Myocyte (in vitro differentiated cells): ENCODE results near the gene KLF17. TPM values are rescaled to one million over a fixed set of nuclear protein-coding genes. Genes with fewer than 3 reads are reported as not detected.

ENCODE experiments used
- DNase-seq: peaks from one replicate; pipeline ENCODE4 v3.0.0-alpha.2; 2012; ENCODE audit warnings: low read depth
- polyA plus RNA-seq: library from polyadenylated mRNA; unstranded; fragments of >200 nt; gene quantifications from one replicate; pipeline ENCODE4 v1.2.1, GENCODE V29; 2012; ENCODE audit warnings: missing spikeins
- total RNA-seq: library from RNA; depleted of rRNA; stranded (reverse); fragments of >200 nt; gene quantifications from 2 replicates; pipeline ENCODE4 v1.2.3, GENCODE V29; 2014

Gene KLF17
- total RNA-seq: not detected in 2 replicates
- not detected for polyA plus RNA-seq

- no peak for DNase-seq
These were observed at the start of gene KLF17 for GRCh38 chr1:44118682-44119081. TSS of gene KLF17 (plus strand) at chr1:44118821. CDS start at chr1:44118908, 87 bp downstream.

GRCh38 chr1:44071461-44071860 lies 47.2 kb upstream of the KLF17 start:
- DNase-seq: no peak

- DNase-seq: peak; percentile 94
These were observed 46.4 kb upstream of the KLF17 start for GRCh38 chr1:44072204-44072603.

GRCh38 chr1:44072821-44073220 lies 45.8 kb upstream of the KLF17 start:
- DNase-seq: no peak

- DNase-seq: no peak
These were observed 45.1 kb upstream of the KLF17 start for GRCh38 chr1:44073528-44073927.

- DNase-seq: no peak
These were observed 44.2 kb upstream of the KLF17 start for GRCh38 chr1:44074415-44074814.

- no peak for DNase-seq
These were observed 42.6 kb upstream of the KLF17 start for GRCh38 chr1:44076066-44076465.

- DNase-seq: no peak
These were observed 41.2 kb upstream of the KLF17 start for GRCh38 chr1:44077421-44077820.

GRCh38 chr1:44078104-44078503 lies 40.5 kb upstream of the KLF17 start:
- no peak for DNase-seq

- DNase-seq: no peak
These were observed 39.1 kb upstream of the KLF17 start for GRCh38 chr1:44079566-44079965.

GRCh38 chr1:44084998-44085675 lies 33.5 kb upstream of the KLF17 start:
- peak; percentile 44 for DNase-seq

- no peak for DNase-seq
These were observed 31.7 kb upstream of the KLF17 start for GRCh38 chr1:44086692-44087474.

GRCh38 chr1:44089371-44090048 lies 29.1 kb upstream of the KLF17 start:
- peak; percentile 73 for DNase-seq

- no peak for DNase-seq
These were observed 28.0 kb upstream of the KLF17 start for GRCh38 chr1:44090429-44091252.

- no peak for DNase-seq
These were observed 24.6 kb upstream of the KLF17 start for GRCh38 chr1:44094047-44094446.

GRCh38 chr1:44100183-44100868 lies 18.3 kb upstream of the KLF17 start:
- DNase-seq: no peak

GRCh38 chr1:44101328-44101727 lies 17.3 kb upstream of the KLF17 start:
- DNase-seq: no peak

GRCh38 chr1:44103270-44104131 lies 15.1 kb upstream of the KLF17 start:
- no peak for DNase-seq

- no peak for DNase-seq
These were observed 12.8 kb upstream of the KLF17 start for GRCh38 chr1:44105810-44106209.

GRCh38 chr1:44108241-44108640 lies 10.4 kb upstream of the KLF17 start:
- no peak for DNase-seq
